SK-N-SH (cell line): ENCODE measurements around the gene YOD1.

ENCODE experiments used
- CTCF ChIP-seq: fragments of 200-600 bp; sonication (generic); IDR thresholded peaks from 2 replicates; pipeline ENCODE4 v1.6.1; 2017; ENCODE audit warnings: antibody characterized with exemption, mild to moderate bottlenecking, moderate library complexity
- EZH2phosphoT487 ChIP-seq: fragments of 200-600 bp; sonication (generic); IDR thresholded peaks from 2 replicates; pipeline ENCODE4 v1.6.1; 2017; ENCODE audit warnings: low read depth, mixed run types, mild to moderate bottlenecking, antibody characterized with exemption, moderate library complexity, borderline replicate concordance
- FOSL2 ChIP-seq: IDR thresholded peaks from 2 replicates; pipeline ENCODE4 v1.4.0; 2012; ENCODE audit warnings: low read depth, mild to moderate bottlenecking, moderate library complexity, borderline replicate concordance
- POLR2AphosphoS5 ChIP-seq: IDR thresholded peaks from 2 replicates; pipeline ENCODE4 v1.6.1; 2012; ENCODE audit warnings: low read depth, low read length
- RFX5 ChIP-seq: IDR thresholded peaks from 2 replicates; pipeline ENCODE4 v1.6.1; 2012; ENCODE audit warnings: mild to moderate bottlenecking, improper control_type of control experiment, low read length
- TCF12 ChIP-seq: IDR thresholded peaks from 2 replicates; pipeline ENCODE4 v1.4.0; 2012
- YY1 ChIP-seq: IDR thresholded peaks from 2 replicates; pipeline ENCODE4 v1.4.0; 2012; ENCODE audit warnings: low read depth, mild to moderate bottlenecking

GRCh38 chr1:207093944-207094343, 42.9 kb upstream of the YOD1 start:
- no peak for TF ChIP-seq TCF12
- TF ChIP-seq FOSL2: no peak
- TF ChIP-seq POLR2AphosphoS5: no peak
- no peak for TF ChIP-seq CTCF
- no peak for TF ChIP-seq EZH2phosphoT487
- no peak for TF ChIP-seq YY1
- TF ChIP-seq RFX5: no peak
